ENCODE data around the gene PTPN4. TPM values are rescaled to one million over a fixed set of nuclear protein-coding genes. Genes with fewer than 3 reads are reported as not detected.

PTPN4 gene
- total RNA-seq, 1 donor from 2014 or later = 35.9 TPM

GRCh38 chr2:119772767-119773166, 13.0 kb downstream of the PTPN4 start:
- intact Hi-C loops (cut with DNase I) = no loop called here
- Histone ChIP-seq H3K4me3 (no peak overlapping the region), H3K9me3 (no peaks in the 10 kb centered on the region), H3K4me1 (no peaks in the 10 kb centered on the region), H3K36me3 (no peaks in the 10 kb centered on the region), H3K27ac (no peak overlapping the region), H3K27me3 (no peaks in the 10 kb centered on the region)
- no peak for DNase-seq (ENCODE audit: low spot score in 2 of 2)
- TF ChIP-seq, protein P1, sequence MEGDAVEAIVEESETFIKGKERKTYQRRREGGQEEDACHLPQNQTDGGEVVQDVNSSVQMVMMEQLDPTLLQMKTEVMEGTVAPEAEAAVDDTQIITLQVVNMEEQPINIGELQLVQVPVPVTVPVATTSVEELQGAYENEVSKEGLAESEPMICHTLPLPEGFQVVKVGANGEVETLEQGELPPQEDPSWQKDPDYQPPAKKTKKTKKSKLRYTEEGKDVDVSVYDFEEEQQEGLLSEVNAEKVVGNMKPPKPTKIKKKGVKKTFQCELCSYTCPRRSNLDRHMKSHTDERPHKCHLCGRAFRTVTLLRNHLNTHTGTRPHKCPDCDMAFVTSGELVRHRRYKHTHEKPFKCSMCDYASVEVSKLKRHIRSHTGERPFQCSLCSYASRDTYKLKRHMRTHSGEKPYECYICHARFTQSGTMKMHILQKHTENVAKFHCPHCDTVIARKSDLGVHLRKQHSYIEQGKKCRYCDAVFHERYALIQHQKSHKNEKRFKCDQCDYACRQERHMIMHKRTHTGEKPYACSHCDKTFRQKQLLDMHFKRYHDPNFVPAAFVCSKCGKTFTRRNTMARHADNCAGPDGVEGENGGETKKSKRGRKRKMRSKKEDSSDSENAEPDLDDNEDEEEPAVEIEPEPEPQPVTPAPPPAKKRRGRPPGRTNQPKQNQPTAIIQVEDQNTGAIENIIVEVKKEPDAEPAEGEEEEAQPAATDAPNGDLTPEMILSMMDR (IDR thresholded peaks at IDR 0.05) = no peak

- H3K4me1 ChIP-seq = no peaks in the 10 kb centered on the region
Observed at GRCh38 chr2:119774026-119774425, 14.3 kb downstream of the PTPN4 start.

GRCh38 chr2:119775102-119775501, 15.4 kb downstream of the PTPN4 start:
- no peak for DNase-seq (ENCODE audit: low spot score in 2 of 2)
- intact Hi-C loops (cut with DNase I) = no loop called here
- no peak overlapping the region for H3K4me3 ChIP-seq
- no peaks in the 10 kb centered on the region for H3K36me3 ChIP-seq
- H3K27me3 ChIP-seq = no peaks in the 10 kb centered on the region
- H3K9me3 ChIP-seq = no peaks in the 10 kb centered on the region
- no peak overlapping the region for H3K27ac ChIP-seq
- TF ChIP-seq, protein P1 (IDR thresholded peaks at IDR 0.05) = no peak
- no peaks in the 10 kb centered on the region for H3K4me1 ChIP-seq

More at GRCh38 chr2:119774026-119774425, 14.3 kb downstream of the PTPN4 start:
- DNase-seq (ENCODE audit: low spot score in 2 of 2) = no peak
- Histone ChIP-seq H3K9me3 (no peaks in the 10 kb centered on the region), H3K27me3 (no peaks in the 10 kb centered on the region), H3K27ac (no peak overlapping the region), H3K36me3 (no peaks in the 10 kb centered on the region), H3K4me3 (no peak overlapping the region)
- intact Hi-C loops (cut with DNase I) = no loop called here
- TF ChIP-seq, protein P1 (IDR thresholded peaks at IDR 0.05) = no peak

GRCh38 chr2:119782308-119783027, 22.7 kb downstream of the PTPN4 start:
- Histone ChIP-seq H3K36me3 (no peaks in the 10 kb centered on the region), H3K27me3 (no peaks in the 10 kb centered on the region), H3K4me1 (no peaks in the 10 kb centered on the region), H3K4me3 (no peak overlapping the region), H3K27ac (no peak overlapping the region), H3K9me3 (no peaks in the 10 kb centered on the region)
- TF ChIP-seq, protein P1 (IDR thresholded peaks at IDR 0.05) = no peak
- intact Hi-C loops (cut with DNase I) = no loop called here
- no peak for DNase-seq (ENCODE audit: low spot score in 2 of 2)

DNA sequence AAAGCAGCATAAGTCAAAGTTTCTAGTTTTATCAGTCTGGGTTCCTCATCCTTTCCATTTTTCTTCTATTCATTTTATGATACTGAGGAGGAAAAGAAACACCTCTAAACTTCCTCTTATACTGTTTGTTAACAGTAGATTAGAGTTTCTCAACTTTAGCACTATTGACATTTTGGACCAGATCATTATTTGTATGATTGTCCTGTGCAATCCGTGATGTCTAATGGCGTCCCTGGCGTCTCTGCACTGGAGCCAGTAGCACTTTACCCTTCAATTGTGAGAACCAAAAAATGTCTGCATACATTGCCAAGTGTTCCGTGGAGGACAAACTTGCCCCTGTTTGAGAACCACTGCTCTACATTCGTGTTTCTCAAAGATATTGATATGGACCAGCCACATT, 25.2 kb downstream of the PTPN4 start:
- intact Hi-C loops (cut with DNase I) = no loop called here
- H3K36me3 ChIP-seq = no peaks in the 10 kb centered on the region
- no peak overlapping the region for H3K27ac ChIP-seq
- H3K9me3 ChIP-seq = peaks cover 0 to 4% of the 10 kb centered on the region in 2 donors
- DNase-seq (ENCODE audit: low spot score in 2 of 2) = no peak
- no peaks in the 10 kb centered on the region for H3K27me3 ChIP-seq
- TF ChIP-seq, protein P1 (IDR thresholded peaks at IDR 0.05) = no peak
- no peaks in the 10 kb centered on the region for H3K4me1 ChIP-seq
- no peak overlapping the region for H3K4me3 ChIP-seq

Measured in ascending aorta (tissue), 2 donors.